IMR-90 (cell line): ENCODE results near the gene CHMP4B. TPM values are rescaled to one million over a fixed set of nuclear protein-coding genes. Genes with fewer than 3 reads are reported as not detected.

ENCODE experiments used
- ATAC-seq: fragments of 200-7000 bp; cut with Tn5 transposase; 2 replicates; pipeline ENCODE4 v1.9.1; 2020; ENCODE audit warnings: low read depth, mild to moderate bottlenecking, moderate library complexity
- BruUV-seq: library from RNA; stranded (reverse); fragments of 400-500 nt; replicated peaks from 2 replicates; lab custom pipeline; 2021; lab: Mats Ljungman, UMichigan
- CTCF ChIA-PET: fragments of 300-600 bp; formaldehyde crosslinking; extraction: SDS; loops from one replicate; lab custom pipeline; 2021; ENCODE audit warnings: antibody characterized with exemption; lab: Yijun Ruan, JAX
- POLR2A ChIA-PET: fragments of 300-600 bp; sonication (Branson Sonifier 250); formaldehyde crosslinking; loops from one replicate; lab custom pipeline; 2022; ENCODE audit warnings: antibody characterized with exemption; ENCODE audit not compliant: unreplicated experiment; lab: Charles Lee
- DNase-seq: peaks from one replicate; pipeline ENCODE4 v3.0.0; 2013
- H2AFZ ChIP-seq: replicated peaks from 2 replicates; pipeline ENCODE3; 2013; ENCODE audit warnings: low read length, mild to moderate bottlenecking; ENCODE audit not compliant: poor library complexity
- H2AK5ac ChIP-seq: 2 replicates; pipeline ENCODE4 v1.6.1; 2013; ENCODE audit warnings: low read depth, low read length, inconsistent platforms
- H2AK9ac ChIP-seq: replicated peaks from 2 replicates; pipeline ENCODE3; 2013; ENCODE audit warnings: mild to moderate bottlenecking, low read depth, low read length, moderate library complexity; ENCODE audit not compliant: poor library complexity
- H2BK120ac ChIP-seq: 2 replicates; pipeline ENCODE4 v1.6.1; 2013; ENCODE audit warnings: low read depth, low read length, inconsistent platforms
- H2BK15ac ChIP-seq: 3 replicates; pipeline ENCODE4 v1.6.1; 2013; ENCODE audit warnings: low read depth, low read length, inconsistent platforms
- H2BK20ac ChIP-seq: 2 replicates; pipeline ENCODE4 v1.6.1; 2013; ENCODE audit warnings: low read depth, mild to moderate bottlenecking, inconsistent platforms, low read length, moderate library complexity
- H2BK5ac ChIP-seq: 2 replicates; pipeline ENCODE4 v1.6.1; 2013; ENCODE audit warnings: mild to moderate bottlenecking, low read depth, low read length, inconsistent platforms; ENCODE audit not compliant: poor library complexity, severe bottlenecking
- H3K14ac ChIP-seq: replicated peaks from 2 replicates; pipeline ENCODE4 v1.6.1; 2013; ENCODE audit warnings: low read depth, low read length, inconsistent platforms
- H3K18ac ChIP-seq: 2 replicates; pipeline ENCODE4 v1.6.1; 2013; ENCODE audit warnings: low read depth, low read length, control low read depth
- H3K23ac ChIP-seq: 2 replicates; pipeline ENCODE4 v1.6.1; 2013; ENCODE audit warnings: low read depth, low read length, inconsistent platforms
- H3K27ac ChIP-seq: 2 replicates; pipeline ENCODE4 v1.5.1; 2013; ENCODE audit warnings: mild to moderate bottlenecking, control low read depth, low read length; ENCODE audit not compliant: insufficient read depth
- H3K27me3 ChIP-seq: 2 replicates; pipeline ENCODE4 v1.6.1; 2013; ENCODE audit warnings: low read length; ENCODE audit not compliant: control insufficient read depth, insufficient read depth
- H3K36me3 ChIP-seq: 2 replicates; pipeline ENCODE4 v1.6.1; 2013; ENCODE audit warnings: low read length, mixed read lengths; ENCODE audit not compliant: control insufficient read depth, insufficient read depth
- H3K4ac ChIP-seq: 2 replicates; pipeline ENCODE4 v1.6.1; 2013; ENCODE audit warnings: low read depth, low read length, inconsistent platforms
- H3K4me1 ChIP-seq: 2 replicates; pipeline ENCODE4 v1.6.1; 2013; ENCODE audit warnings: low read length, mixed read lengths; ENCODE audit not compliant: control insufficient read depth, insufficient read depth
- H3K4me2 ChIP-seq: 2 replicates; pipeline ENCODE4 v1.6.1; 2013; ENCODE audit warnings: low read depth, mild to moderate bottlenecking, control low read depth, low read length, moderate library complexity
- H3K4me3 ChIP-seq: 2 replicates; pipeline ENCODE4 v1.5.1; 2013; ENCODE audit warnings: low read depth, mild to moderate bottlenecking, control low read depth, low read length, moderate library complexity; ENCODE audit not compliant: insufficient read depth
- H3K56ac ChIP-seq: 2 replicates; pipeline ENCODE4 v1.6.1; 2013; ENCODE audit warnings: low read length, inconsistent platforms; ENCODE audit not compliant: insufficient read depth; ENCODE audit errors: extremely low read depth
- H3K79me1 ChIP-seq, 2 experiments: 2 replicates each; pipeline ENCODE4 v1.6.1; 2013; ENCODE audit warnings: low read length in 2 of 2, inconsistent platforms in 1 of 2, low read depth in 1 of 2
- H3K9ac ChIP-seq: 2 replicates; pipeline ENCODE4 v1.6.1; 2013; ENCODE audit warnings: low read depth, low read length, control low read depth
- H3K9me1 ChIP-seq: 2 replicates; pipeline ENCODE4 v1.6.1; 2013; ENCODE audit warnings: low read length, inconsistent platforms; ENCODE audit not compliant: insufficient read depth
- H3K9me3 ChIP-seq: 2 replicates; pipeline ENCODE4 v1.6.1; 2013; ENCODE audit warnings: low read length; ENCODE audit not compliant: control insufficient read depth, insufficient read depth
- H4K20me1 ChIP-seq: 2 replicates; pipeline ENCODE4 v1.6.1; 2013; ENCODE audit warnings: low read length, inconsistent platforms; ENCODE audit not compliant: insufficient read depth
- H4K5ac ChIP-seq: 2 replicates; pipeline ENCODE4 v1.6.1; 2013; ENCODE audit warnings: mild to moderate bottlenecking, low read depth, low read length, control low read depth
- H4K8ac ChIP-seq, 2 experiments: 2 replicates each; pipeline ENCODE4 v1.6.1; 2013; ENCODE audit warnings: low read depth in 2 of 2, low read length in 2 of 2, control low read depth in 1 of 2, inconsistent platforms in 1 of 2
- H4K91ac ChIP-seq: 2 replicates; pipeline ENCODE4 v1.6.1; 2013; ENCODE audit warnings: low read depth, low read length, inconsistent platforms; ENCODE audit not compliant: insufficient read depth
- CEBPB ChIP-seq: IDR thresholded peaks from 2 replicates; pipeline ENCODE4 v1.6.1; 2012; ENCODE audit warnings: low read depth, low read length, improper control_type of control experiment
- CHD1 ChIP-seq: IDR thresholded peaks from 2 replicates; pipeline ENCODE4 v1.6.1; 2012; ENCODE audit warnings: low read depth, low read length, improper control_type of control experiment
- RFX5 ChIP-seq: IDR thresholded peaks from 2 replicates; pipeline ENCODE4 v1.8.0; 2012; ENCODE audit warnings: low read depth, mild to moderate bottlenecking, low read length, moderate library complexity
- WGBS, 2 experiments: methylation state at CpG; one replicate each; pipeline versions ENCODE4 v1.1.5 to v1.1.7; 2013; ENCODE audit warnings: missing lambda C conversion rate in 2 of 2; ENCODE audit not compliant: insufficient read length in 1 of 2; ENCODE audit errors: extremely low coverage in 2 of 2; 5-methylcytosine and 5-hydroxymethylcytosine counted together
- dilution Hi-C: fragments of 300-500 bp; cut with HindIII; formaldehyde crosslinking; loops from one replicate; pipeline ENCODE4 v1.14.3; 2018; ENCODE audit warnings: low sequenced_read_pairs; ENCODE audit not compliant: unreplicated experiment
- in situ Hi-C: fragments of 300-500 bp; cut with MboI; formaldehyde crosslinking; loops from 3 replicates; pipeline ENCODE4 v1.14.3; 2019; ENCODE audit warnings: low sequenced_read_pairs, inconsistent platforms, mixed read lengths
- intact Hi-C: fragments of 100-400 bp; cut with micrococcal nuclease; formaldehyde crosslinking; loops from 2 replicates; pipeline ENCODE4 v1.10.0; 2022
- polyA plus RNA-seq, 3 experiments: library from polyadenylated mRNA; depleted of rRNA; stranded (reverse); fragments of >200 nt; gene quantifications; 2 replicates each; pipeline ENCODE4 v1.2.3, GENCODE V29; 2012; ENCODE audit warnings: low replicate concordance in 1 of 3
- total RNA-seq: library from RNA; depleted of rRNA; stranded (reverse); fragments of >200 nt; gene quantifications from 2 replicates; pipeline ENCODE4 v1.2.3, GENCODE V29; 2012

The CHMP4B gene
- total and polyA plus RNA-seq, 2 of the 4 experiments (the other 2 are of a cell fraction) = 30.3 to 94.8 TPM

- no peaks in the 10 kb centered on the region for H3K27me3 ChIP-seq
- H4K8ac ChIP-seq = no peak overlapping the region
- H2AFZ ChIP-seq = no peak overlapping the region
- dilution Hi-C loops = no loop called here
- H3K9me3 ChIP-seq = no peaks in the 10 kb centered on the region
- H3K23ac ChIP-seq = no peak overlapping the region
- no peak overlapping the region for H2AK5ac ChIP-seq
- no peak overlapping the region for H4K91ac ChIP-seq
- no peak overlapping the region for H2BK20ac ChIP-seq
- no peaks in the 10 kb centered on the region for H3K9me1 ChIP-seq
- no peak overlapping the region for H3K56ac ChIP-seq
- no peaks in the 10 kb centered on the region for H3K79me1 ChIP-seq
- no peak overlapping the region for H3K18ac ChIP-seq
- no peak overlapping the region for H2BK15ac ChIP-seq
- H3K14ac ChIP-seq = no peak overlapping the region
- no peak overlapping the region for H4K5ac ChIP-seq
- POLR2A ChIA-PET = no interaction called here
- H4K20me1 ChIP-seq = no peaks in the 10 kb centered on the region
- no CpG with 5 or more reads among the region's 5 CpGs for WGBS, 2 experiments
- H2BK120ac ChIP-seq = no peak overlapping the region
- in situ Hi-C loops = no loop called here
- peaks cover 4% of the 10 kb centered on the region; the same call in 1 of the 2 replicates for H3K36me3 ChIP-seq
- H3K4me3 ChIP-seq = no peak overlapping the region
- no peak for ATAC-seq
- no peaks in the 10 kb centered on the region for H3K4me1 ChIP-seq
- DNase-seq = no peak
- CTCF ChIA-PET = no interaction called here
- no peak overlapping the region for H3K4ac ChIP-seq
- no peak overlapping the region for H3K27ac ChIP-seq
- peak; percentile 45; the same call in 1 of the 2 replicates for TF ChIP-seq CEBPB
- no peak for TF ChIP-seq CHD1
- no peak for TF ChIP-seq RFX5
- no TSS peak for BruUV-seq
- no peak overlapping the region for H3K9ac ChIP-seq
- intact Hi-C loops = no loop called here
- no peak overlapping the region for H2AK9ac ChIP-seq
- H2BK5ac ChIP-seq = no peak overlapping the region
- H3K4me2 ChIP-seq = no peak overlapping the region
Observed at GRCh38 chr20:33771938-33772337, 39.2 kb upstream of the CHMP4B start.
